ENCODE results near the gene FRG2C. TPM values are rescaled to one million over a fixed set of nuclear protein-coding genes. Genes with fewer than 3 reads are reported as not detected.
A peak's percentile ranks its signal among the peaks of the same experiment; 100 is the strongest.
"Not testable (repeated sequence)": the region's sequence is repeated elsewhere in the genome, so short reads cannot be mapped to it uniquely, and the experiment has no call there.

The FRG2C gene
- polyA plus RNA-seq (ENCODE audit: insufficient read length in 12 of 12) = under 1 TPM in 1 of 12 donors, not detected in 11; 0.08 TPM
- long read RNA-seq, donor 1 = 0 reads
- long read RNA-seq, donor 2 = 0 reads
- long read RNA-seq, donor 3 = 0 reads
- long read RNA-seq, donor 4 = 0 reads
- long read RNA-seq, donor 5 = 0 reads
- long read RNA-seq, donor 6 = 0 reads
- long read RNA-seq, donor 7 = 0 reads
- long read RNA-seq, donor 8 = 0 reads
- long read RNA-seq, donor 9 = 0 reads
- long read RNA-seq, donor 10 = 0 reads
- long read RNA-seq, donor 11 = 0 reads

DNA sequence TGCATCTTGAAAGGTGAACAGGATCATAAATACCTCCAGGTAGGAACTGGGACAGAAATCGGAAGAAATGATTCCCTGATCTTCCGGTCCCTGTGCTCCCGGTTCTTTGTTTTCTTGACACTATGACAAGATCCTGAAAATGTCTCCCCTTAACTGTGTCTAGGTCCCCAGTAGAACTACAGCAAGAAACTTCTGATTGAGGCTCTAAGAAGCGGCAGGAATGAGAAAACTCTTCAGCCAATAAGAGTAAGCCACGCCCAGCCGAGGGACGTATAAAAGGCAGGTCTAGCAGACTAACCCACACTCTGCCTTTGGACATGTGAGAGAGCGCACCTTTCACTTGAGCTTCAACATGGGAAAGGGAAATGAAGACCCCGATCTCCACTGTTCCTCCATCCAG is at the start of gene FRG2C:
FRG2C (plus strand) TSS at position 301 of the 400 bp plus-strand sequence; CDS start at position 353, 52 bp downstream.
- DNase-seq = not testable (repeated sequence)

DNA sequence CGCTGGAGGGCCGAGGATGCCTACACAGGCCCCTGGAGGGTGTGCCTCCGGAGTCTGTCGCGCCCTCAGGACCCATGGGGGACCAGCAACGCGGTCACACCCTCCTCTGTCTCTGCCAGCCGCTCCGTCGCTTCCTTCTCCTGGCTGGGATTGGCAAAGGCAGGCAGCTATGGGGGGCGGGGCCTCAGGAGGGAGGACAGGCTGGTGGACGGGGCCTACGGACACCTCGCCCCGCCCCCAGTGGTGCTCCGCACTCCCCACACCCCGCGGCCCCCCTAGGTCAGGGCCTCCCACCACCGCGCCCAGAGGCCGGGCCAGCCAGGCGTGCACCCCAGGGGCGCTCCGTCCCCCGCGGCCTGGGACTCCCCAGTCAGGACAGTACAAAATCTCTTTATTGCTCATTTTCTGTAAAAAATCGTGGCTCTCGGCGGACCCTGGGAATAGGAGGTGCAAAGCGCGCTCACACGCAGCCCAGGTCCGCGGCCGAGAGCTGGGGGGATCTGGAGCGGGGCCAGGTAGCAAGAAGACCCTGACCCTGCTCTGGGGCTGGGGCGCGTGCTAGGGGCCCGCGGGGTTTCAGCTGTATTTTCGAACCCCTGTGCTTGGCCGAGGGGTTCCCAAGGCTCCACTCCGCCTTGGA is 45.3 kb upstream of the FRG2C start:
- DNase-seq = not testable (repeated sequence)

DNA sequence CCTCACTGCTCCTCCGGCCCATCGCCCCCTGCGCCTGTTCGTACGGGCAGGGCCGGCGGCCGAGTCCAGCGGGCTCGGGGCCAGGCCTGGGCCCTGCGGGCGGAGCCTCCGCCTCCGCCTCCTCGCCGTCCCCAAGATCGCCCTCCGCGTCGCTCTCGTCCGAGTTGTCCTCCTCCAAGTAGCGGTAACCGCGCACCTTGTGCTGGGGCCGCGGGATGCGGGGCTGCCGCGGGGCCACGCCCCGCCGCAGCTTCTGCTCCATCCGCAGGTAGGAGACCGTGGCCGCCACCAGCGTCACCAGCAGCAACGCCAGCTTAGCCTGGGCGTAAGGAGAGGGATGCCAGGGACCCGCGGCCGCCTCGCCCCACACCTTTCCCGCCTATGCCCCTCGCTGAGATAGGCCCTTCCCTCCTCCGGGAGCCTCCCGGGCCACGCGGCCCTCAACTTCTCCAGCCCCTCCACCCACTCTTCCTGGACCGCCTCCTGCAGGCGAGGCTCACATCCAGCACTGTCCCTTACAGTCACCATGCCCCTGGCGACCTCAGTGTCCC is 44.6 kb upstream of the FRG2C start:
- DNase-seq = not testable (repeated sequence)

DNA sequence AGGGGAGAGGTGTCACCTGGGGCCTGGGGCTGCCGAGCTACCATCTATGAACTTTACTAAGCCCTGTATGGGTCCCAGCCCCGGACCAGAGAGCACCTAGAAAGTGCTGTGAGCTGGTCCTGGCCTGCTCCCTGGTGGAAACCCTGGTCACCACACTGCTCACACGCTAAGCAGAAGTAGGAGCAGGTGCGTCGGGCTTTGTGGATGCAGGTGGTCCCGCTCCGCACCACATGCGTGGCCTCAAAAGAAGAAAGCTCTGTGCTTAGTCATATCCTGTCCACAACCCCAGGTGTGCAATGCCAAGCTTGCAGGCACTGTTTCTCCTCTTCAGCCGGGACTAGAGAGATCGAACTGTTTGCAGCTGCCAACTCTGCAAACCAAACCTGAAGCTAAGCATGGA is 42.4 kb upstream of the FRG2C start:
- DNase-seq = not testable (repeated sequence)

DNA sequence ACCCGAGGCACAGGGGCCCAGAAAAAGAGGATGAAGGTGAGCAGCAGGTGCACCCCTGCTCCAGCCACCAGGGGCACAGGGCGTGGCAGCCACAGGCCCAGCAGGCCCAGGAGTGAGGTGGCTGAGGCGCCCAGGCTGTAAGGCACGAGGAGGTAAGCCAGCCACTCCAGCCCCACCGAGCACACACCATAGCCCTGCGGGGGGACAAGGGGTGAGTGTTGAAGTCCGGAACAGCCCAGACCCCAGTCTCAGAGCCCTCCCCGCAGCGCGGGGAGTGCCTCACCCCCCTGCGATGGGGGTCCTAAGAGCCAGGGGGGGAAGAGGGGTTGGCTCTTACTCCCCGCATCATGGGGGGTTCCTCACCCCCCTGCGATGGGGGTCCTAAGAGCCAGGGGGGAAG is 40.5 kb upstream of the FRG2C start:
- DNase-seq = not testable (repeated sequence)

DNA sequence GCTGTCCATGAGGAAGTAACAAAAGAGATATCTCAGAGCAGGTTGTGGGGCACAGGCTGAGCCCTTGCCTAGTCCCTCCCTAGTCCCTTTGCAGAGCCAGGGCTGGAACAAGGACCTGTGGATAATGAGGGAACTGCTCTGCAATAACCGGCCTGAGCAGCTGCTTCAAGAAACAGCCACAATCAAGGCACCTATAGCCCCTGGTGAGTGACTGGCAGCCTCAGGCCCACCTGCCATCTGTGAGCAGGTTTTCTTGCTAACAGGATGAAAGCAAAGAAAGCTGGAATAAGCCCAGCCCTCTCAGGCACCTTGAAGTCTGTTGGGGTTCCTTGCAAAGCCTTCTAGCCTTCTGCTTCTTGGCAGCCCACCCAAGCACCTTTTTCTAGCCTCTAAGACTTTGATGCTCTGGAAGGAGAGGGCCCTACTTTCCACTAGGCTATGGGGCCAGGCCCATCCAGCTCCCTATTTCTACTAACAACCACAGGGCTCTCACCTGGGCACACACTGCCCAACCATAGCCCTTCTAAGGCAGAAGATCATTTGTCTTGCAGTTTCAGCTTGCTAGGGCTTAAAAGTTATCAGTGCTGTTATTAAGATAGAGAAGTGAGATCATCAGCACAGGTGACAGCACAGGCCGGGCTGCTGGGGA is 33.1 kb upstream of the FRG2C start:
- DNase-seq = not testable (repeated sequence)

DNA sequence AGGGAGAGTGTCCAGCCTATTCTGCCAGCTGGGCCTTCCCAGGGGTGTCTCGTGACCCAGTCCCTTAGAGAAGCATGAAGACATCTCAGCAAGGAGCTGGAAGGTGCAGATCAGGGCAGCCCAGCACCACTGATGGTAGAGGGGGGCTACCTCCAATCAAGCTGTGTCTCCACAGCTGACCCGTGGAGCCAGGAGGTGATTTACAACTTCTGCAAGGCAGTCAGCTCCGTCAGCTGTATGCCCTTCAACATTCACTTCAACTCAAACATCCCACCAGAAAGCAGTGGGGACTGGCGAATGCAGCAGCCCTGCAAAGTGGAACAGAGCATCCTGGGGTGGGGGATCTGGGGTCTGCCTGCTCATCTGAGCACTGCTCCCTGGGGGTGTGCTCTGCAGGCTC is 32.6 kb upstream of the FRG2C start:
- no peak for DNase-seq

DNA sequence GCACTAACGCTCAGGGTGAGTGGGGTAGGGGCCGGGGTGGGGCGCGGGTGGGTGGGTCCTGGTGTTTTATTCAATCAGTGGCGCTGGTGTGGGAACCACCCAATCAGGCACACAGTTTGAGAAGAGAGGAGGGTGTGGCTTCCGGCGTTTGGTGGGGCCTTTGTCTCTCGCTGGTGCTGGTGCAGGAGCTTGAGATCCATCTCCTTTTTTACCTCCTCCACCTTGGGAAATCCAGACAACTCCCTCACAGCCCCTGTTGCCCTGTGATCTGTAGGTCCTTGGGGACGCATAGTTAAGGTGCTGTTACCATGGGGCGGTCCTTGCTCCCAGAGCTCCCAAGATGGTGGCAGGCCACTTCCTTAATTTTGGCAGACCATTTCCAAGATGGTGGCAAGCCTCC is 25.2 kb upstream of the FRG2C start:
- not testable (repeated sequence) for DNase-seq

DNA sequence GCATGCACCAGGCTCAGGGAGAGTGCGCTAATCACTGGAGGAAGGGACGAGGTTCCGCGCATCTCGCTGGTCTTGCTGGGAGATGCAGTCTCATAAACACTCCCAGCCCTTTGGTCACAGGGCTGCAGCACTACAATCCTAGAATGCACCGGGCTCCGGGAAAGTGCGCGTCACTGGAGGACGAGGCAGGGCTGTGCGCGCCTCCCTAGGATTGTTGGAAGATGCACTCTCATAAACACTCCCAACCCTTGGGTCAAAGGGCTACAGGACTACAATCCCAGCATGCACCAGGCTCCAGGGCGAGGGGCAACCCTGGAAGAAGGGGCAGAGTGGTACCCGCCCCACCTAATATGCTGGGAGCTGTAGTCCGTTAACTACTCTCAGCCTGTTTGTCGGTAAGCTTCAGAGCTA is 23.0 kb upstream of the FRG2C start:
- DNase-seq = peak; percentile 82

DNA sequence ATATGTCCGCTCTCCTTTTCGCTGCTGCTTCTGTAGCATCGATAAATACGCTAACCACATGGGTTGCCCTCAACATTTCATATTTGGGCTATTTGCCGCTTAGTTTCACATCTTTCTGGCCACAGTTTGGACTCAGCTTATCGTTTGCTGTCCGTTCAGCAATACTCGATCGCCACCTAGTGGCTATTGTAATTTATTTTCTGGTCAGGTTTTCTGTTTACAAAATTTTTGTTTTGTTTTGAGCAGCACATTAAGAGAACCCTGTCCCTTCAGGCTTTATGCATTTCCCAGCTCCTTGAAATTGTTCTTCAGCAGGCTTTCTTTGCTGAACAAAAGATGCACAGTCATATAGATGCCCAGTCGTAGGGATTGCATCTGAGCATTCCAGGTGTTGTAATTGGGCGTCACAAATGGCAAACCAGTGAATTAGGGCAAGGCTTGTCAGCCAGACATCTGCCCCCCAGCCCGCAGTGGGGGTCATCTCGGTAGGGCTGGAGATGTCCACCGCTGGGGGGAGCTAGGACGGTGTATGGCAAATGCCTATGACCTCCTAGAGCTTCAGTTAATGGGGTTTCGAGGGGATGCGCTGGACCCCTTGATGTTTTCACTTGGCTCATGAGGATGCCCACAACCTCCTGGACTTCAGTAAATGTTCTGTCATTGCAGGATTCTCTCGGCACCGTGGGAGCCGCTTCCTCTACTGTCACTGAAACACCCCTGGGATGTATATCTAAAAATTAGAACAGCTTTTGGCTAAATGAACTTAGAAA is 20.9 kb upstream of the FRG2C start:
- DNase-seq = peak; percentile 35

DNA sequence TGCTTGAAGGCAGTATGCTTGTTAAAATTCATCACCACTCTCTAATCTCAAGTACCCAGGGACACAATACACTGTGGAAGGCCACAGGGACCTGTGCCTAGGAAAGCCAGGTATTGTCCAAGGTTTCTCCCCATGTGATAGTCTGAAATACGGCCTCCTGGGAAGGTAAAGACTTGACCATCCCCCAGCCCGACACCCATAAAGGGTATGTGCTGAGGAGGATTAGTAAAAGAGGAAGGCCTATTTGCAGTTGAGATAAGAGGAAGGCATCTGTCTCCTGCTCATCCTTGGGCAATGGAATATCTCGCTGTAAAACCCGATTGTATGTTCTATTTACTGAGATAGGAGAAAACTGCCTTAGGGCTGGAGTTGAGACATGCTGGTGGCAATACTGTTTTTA is 18.6 kb upstream of the FRG2C start:
- DNase-seq = not testable (repeated sequence)

DNA sequence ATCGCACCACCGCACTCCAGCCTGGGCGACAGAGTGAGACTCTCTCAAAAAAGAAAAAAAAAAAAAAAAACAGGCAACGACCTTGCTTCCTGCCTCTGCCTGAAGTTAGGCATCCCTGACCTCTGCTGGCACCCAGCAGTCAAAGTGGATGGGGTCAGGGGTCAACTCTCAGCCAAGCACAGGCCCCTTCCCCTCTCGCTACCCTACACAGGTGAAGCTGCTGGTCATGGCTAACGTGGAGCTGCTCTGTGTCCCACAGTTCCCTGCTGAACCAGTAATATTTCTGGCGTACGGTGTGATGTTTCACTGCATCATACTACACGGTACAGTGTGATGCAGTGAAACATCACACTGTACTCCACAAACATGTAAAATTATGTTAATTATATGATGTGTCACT is 13.9 kb upstream of the FRG2C start:
- no peak for DNase-seq

DNA sequence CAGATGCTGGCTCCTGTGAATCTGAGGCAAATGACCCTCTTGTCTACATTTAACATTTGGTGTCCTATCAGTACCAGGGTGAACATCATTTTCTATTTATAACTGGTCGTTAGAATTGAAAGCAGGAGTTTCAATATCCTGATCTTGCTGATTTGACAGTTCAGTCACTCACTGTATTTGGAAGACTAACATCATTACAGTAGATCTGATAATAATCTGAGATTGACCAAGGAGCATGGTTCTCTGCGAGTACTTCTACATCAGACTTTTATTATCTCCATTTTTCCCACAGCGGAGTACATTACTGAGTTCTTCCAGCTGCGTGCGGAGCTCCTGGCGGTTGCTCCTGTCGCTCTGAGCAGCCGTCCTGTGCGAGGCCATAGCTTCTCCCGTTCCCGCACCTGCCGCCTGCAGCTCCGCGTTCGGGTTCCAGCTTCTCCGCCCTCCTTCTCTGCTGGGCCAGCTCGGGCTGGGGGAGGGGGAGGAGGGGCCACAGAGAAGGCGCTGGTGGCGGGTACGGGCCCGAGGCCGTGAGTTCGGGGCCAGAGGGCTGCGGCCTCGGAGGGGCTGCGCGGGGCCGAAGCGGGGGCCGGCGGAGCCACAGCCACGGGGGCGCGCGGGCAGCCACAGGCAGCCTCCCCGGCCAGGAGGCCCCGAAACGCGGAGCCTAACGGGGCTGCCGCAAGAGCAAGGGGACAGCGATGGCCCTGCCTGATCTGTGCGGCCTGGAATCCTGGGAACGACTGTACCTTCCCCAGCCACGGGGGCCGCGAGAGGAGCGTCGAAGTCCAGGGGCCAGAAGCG is 8.8 kb upstream of the FRG2C start:
- DNase-seq = not testable (repeated sequence)

DNA sequence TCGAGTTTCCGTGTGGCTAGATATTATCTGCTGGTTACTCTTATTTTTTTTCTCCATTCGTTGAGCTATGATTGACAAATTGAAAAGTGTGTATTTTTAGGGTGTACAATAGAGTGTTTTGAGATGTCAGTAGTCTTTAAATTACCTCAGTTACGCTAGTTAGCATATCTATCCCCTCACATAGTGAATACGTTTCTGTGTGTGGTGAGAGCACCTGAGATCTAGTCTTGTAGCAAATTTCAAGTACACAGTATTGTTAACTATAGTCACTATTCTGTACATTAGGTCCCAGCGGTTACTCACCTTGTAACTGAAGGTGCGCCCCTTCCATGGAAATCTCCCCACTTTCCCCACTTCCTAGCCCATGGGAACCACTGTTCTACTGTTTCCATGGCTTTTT is 8.2 kb upstream of the FRG2C start:
- DNase-seq = not testable (repeated sequence)

DNA sequence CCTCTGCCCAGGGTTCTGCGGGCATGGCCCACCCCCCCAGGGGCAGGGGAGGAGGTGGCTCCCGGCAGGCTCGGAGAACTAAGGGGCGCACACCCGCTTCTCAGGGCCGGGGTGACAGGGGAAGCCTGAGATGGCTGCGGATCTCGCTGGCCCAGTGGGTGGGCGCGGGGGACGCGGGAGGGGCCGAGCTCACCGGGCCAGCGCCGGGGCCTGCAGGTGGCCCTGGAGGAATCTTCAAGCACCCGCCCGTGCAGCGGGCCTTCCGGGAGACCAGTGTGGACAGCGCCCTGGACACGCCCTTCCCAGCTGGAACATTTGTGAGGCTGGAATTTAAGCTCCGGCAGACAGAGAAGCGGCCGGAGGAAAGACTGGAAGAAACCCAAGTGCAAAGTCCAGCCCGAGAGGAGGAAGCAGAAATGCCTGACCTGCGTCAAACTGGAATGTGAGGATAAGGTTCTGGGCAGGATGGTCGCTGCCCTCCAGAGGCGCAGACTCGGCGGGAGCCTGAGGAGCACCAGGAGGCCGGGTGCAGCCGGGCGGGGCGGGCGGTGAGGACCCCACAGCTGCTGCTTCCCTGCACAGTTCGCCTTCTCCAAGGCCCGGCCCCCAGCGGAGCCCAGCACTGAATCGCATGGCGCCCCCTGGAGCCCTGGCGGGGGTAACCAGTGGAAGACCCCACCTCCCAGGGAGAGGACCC is 5.6 kb upstream of the FRG2C start:
- not testable (repeated sequence) for DNase-seq

DNA sequence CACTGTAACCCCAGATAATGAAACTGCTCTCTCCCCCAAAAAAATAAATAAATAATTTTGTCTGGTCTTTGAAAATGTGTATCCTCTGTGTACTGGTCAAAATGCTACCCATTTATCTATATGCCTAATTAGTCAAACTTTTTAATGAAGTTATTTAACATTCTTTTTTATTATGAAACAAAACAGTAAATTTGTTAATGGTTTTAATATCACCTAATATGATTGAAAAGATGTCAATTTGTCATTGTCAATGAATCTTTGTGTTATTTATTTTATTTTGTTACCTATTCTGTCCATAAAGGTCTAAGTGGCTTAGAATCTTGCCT is 5.1 kb upstream of the FRG2C start:
- not testable (repeated sequence) for DNase-seq

DNA sequence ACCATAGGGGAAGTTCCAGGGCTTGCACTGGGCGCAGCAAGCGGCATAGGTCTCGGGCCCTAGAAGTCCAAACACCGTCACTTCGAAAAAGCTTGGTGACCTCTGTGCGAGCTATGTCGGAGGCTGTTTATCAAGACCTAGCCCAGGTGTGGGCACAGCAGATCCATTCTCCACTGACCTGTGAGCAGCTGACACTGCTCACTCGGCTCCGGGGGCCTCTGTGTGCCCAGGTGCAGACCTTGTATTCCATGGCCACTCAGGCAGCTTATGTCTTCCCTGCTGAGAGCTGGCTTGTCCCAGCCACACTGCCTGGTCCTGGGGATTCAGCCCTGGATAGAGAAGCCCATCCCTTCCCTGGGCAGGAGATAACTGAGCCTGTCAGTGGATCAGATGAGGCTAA is 1.5 kb downstream of the FRG2C start:
- not testable (repeated sequence) for DNase-seq

DNA sequence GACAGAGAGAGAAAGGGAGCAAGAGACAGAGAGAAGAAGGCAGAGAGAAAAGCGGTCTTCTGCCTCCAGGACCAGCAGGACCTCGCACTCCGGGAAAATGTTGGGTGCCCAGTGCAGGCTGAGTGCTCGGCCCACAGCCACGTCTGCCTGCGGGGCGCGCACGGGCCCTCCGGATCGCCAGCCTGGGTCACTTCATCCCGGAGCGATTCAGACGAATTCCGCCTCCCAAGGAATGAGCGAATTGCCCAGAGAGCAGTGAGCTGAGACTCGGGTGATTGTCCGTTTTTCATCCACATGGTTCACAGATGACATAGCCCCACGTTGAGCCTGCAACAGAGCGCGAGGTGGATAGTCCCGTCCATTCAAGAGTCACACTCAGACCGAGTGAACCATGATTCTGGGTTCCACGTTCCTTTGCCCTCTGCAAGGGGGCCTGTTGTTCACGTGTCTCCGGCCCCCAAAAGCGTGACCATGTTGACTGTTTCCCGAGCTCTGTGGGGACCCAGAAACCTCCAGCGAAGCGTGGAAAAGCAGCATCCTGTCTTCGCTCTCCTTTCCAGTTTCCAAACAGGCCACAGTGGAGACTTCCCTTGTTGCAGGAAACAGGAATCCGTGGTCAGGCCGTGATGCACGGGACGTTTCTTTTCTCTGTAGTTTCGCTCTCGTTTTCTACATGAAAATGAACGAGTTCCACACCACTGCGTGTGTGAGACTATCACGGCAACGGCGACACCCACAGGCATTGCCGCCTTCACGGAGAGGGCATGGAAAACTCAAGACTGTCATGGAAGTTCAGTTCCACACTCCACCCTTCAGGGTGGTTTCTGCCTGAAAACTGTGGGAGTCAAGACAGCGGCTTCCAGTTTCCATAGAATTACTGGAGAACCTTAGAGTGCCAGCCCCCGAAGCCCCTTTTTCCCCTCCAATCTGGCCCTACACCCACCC is 3.9 kb downstream of the FRG2C start:
- not testable (repeated sequence) for DNase-seq

DNA sequence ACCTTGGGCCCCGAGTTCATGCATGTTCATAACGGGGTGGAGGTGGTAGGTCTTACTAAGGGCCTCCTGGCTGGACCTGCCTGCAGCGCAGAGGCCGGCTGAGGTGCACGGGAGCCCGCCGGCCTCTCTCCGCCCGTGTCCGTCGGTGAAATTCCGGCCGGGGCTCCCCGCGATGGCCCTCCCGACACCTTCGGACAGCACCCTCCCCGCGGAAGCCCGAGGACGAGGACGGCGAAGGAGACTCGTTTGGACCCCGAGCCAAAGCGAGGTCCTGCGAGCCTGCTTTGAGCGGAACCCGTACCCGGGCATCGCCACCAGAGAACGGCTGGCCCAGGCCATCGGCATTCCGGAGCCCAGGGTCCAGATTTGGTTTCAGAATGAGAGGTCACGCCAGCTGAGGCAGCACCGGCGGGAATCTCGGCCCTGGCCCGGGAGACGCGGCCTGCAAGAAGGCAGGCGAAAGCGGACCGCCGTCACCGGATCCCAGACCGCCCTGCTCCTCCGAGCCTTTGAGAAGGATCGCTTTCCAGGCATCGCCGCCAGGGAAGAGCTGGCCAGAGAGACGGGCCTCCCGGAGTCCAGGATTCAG is 4.7 kb downstream of the FRG2C start:
- not testable (repeated sequence) for DNase-seq
